Stimulated activated naive CD8-positive, alpha-beta T cell treated with anti-CD3 and anti-CD28 coated beads, Interleukin-15, Interleukin-2, amounts not matched to agents 100 ng/mL and 50 ng/mL, for 24 hours (primary cell): ENCODE data around the gene SRSF12.
A peak's percentile ranks its signal among the peaks of the same experiment; 100 is the strongest.
"Not testable (repeated sequence)": the region's sequence is repeated elsewhere in the genome, so short reads cannot be mapped to it uniquely, and the experiment has no call there.

Experiments
- H3K27ac Mint-ChIP-seq: one replicate; pipeline ENCODE4 v1.8.0; 2021; ENCODE audit warnings: mild to moderate bottlenecking, mixed read lengths
- H3K27me3 Mint-ChIP-seq: one replicate; pipeline ENCODE4 v1.8.0; 2021; ENCODE audit warnings: mixed read lengths
- H3K36me3 Mint-ChIP-seq: one replicate; pipeline ENCODE4 v1.8.0; 2021; ENCODE audit warnings: low read depth, mixed read lengths
- H3K4me1 Mint-ChIP-seq: one replicate; pipeline ENCODE4 v1.8.0; 2021; ENCODE audit warnings: low read depth, mixed read lengths
- H3K4me3 Mint-ChIP-seq: one replicate; pipeline ENCODE4 v1.8.0; 2021; ENCODE audit warnings: mild to moderate bottlenecking, mixed read lengths
- H3K9me3 Mint-ChIP-seq: one replicate; pipeline ENCODE4 v1.8.0; 2021; ENCODE audit warnings: mixed read lengths

The SRSF12 gene

GRCh38 chr6:89139509-89140346, 21.9 kb upstream of the SRSF12 start:
- no peaks in the 10 kb centered on the region for H3K27me3 Mint-ChIP-seq
- no peaks in the 10 kb centered on the region for H3K9me3 Mint-ChIP-seq
- no peaks in the 10 kb centered on the region for H3K36me3 Mint-ChIP-seq
- H3K4me3 Mint-ChIP-seq: no peak overlapping the region
- peaks cover 10% of the 10 kb centered on the region for H3K4me1 Mint-ChIP-seq
- no peak overlapping the region for H3K27ac Mint-ChIP-seq

- Mint-ChIP-seq H3K4me3 (no peak overlapping the region), H3K27ac (no peak overlapping the region), H3K4me1 (no peaks in the 10 kb centered on the region), H3K36me3 (no peaks in the 10 kb centered on the region), H3K27me3 (no peaks in the 10 kb centered on the region), H3K9me3 (no peaks in the 10 kb centered on the region)
Measured at GRCh38 chr6:89138173-89138572, 20.3 kb upstream of the SRSF12 start.

GRCh38 chr6:89134723-89135122, 16.9 kb upstream of the SRSF12 start:
- H3K27ac Mint-ChIP-seq: no peak overlapping the region
- H3K4me3 Mint-ChIP-seq: no peak overlapping the region
- H3K27me3 Mint-ChIP-seq: no peaks in the 10 kb centered on the region
- no peaks in the 10 kb centered on the region for H3K36me3 Mint-ChIP-seq
- H3K4me1 Mint-ChIP-seq: no peaks in the 10 kb centered on the region
- H3K9me3 Mint-ChIP-seq: no peaks in the 10 kb centered on the region

- no peak overlapping the region for H3K27ac Mint-ChIP-seq
- no peaks in the 10 kb centered on the region for H3K4me1 Mint-ChIP-seq
- no peaks in the 10 kb centered on the region for H3K36me3 Mint-ChIP-seq
- H3K9me3 Mint-ChIP-seq: peaks cover under 1% of the 10 kb centered on the region
- H3K27me3 Mint-ChIP-seq: no peaks in the 10 kb centered on the region
- no peak overlapping the region for H3K4me3 Mint-ChIP-seq
Measured at GRCh38 chr6:89133981-89134380, 16.1 kb upstream of the SRSF12 start.

GRCh38 chr6:89132057-89132456, 14.2 kb upstream of the SRSF12 start:
- H3K4me3 Mint-ChIP-seq: no peak overlapping the region
- H3K36me3 Mint-ChIP-seq: no peaks in the 10 kb centered on the region
- H3K27me3 Mint-ChIP-seq: no peaks in the 10 kb centered on the region

GRCh38 chr6:89131599-89131998, 13.7 kb upstream of the SRSF12 start:
- H3K27ac Mint-ChIP-seq: no peak overlapping the region
- H3K4me3 Mint-ChIP-seq: no peak overlapping the region
- no peaks in the 10 kb centered on the region for H3K4me1 Mint-ChIP-seq
- H3K27me3 Mint-ChIP-seq: no peaks in the 10 kb centered on the region
- no peaks in the 10 kb centered on the region for H3K36me3 Mint-ChIP-seq
- peaks cover 8% of the 10 kb centered on the region for H3K9me3 Mint-ChIP-seq

More at GRCh38 chr6:89132057-89132456, 14.2 kb upstream of the SRSF12 start:
- no peaks in the 10 kb centered on the region for H3K4me1 Mint-ChIP-seq
- H3K9me3 Mint-ChIP-seq: peaks cover 8% of the 10 kb centered on the region
- no peak overlapping the region for H3K27ac Mint-ChIP-seq

- H3K36me3 Mint-ChIP-seq, H3K4me3 Mint-ChIP-seq, H3K9me3 Mint-ChIP-seq, H3K27ac Mint-ChIP-seq, H3K4me1 Mint-ChIP-seq, H3K27me3 Mint-ChIP-seq: not testable (repeated sequence)
Measured at GRCh38 chr6:89128256-89128671, 10.4 kb upstream of the SRSF12 start.

GRCh38 chr6:89122625-89123024, 4.8 kb upstream of the SRSF12 start:
- peaks cover 6% of the 10 kb centered on the region for H3K9me3 Mint-ChIP-seq
- H3K27me3 Mint-ChIP-seq: peaks cover 6% of the 10 kb centered on the region
- H3K36me3 Mint-ChIP-seq: no peaks in the 10 kb centered on the region
- no peak overlapping the region for H3K4me3 Mint-ChIP-seq
- H3K4me1 Mint-ChIP-seq: no peaks in the 10 kb centered on the region
- H3K27ac Mint-ChIP-seq: no peak overlapping the region

GRCh38 chr6:89121934-89122333, 4.1 kb upstream of the SRSF12 start:
- Mint-ChIP-seq H3K4me1 (peaks cover 3% of the 10 kb centered on the region), H3K36me3 (no peaks in the 10 kb centered on the region), H3K27me3 (peaks cover 9% of the 10 kb centered on the region)

GRCh38 chr6:89120371-89120770, 2.5 kb upstream of the SRSF12 start:
- H3K36me3 Mint-ChIP-seq: no peaks in the 10 kb centered on the region
- peaks cover 6% of the 10 kb centered on the region for H3K9me3 Mint-ChIP-seq
- no peak overlapping the region for H3K27ac Mint-ChIP-seq
- no peak overlapping the region for H3K4me3 Mint-ChIP-seq
- H3K4me1 Mint-ChIP-seq: peaks cover 5% of the 10 kb centered on the region
- peaks cover 16% of the 10 kb centered on the region for H3K27me3 Mint-ChIP-seq

More at GRCh38 chr6:89121934-89122333, 4.1 kb upstream of the SRSF12 start:
- no peak overlapping the region for H3K27ac Mint-ChIP-seq
- H3K4me3 Mint-ChIP-seq: no peak overlapping the region
- peaks cover 6% of the 10 kb centered on the region for H3K9me3 Mint-ChIP-seq

GRCh38 chr6:89118931-89119330, 1.1 kb upstream of the SRSF12 start:
- peaks cover 5% of the 10 kb centered on the region for H3K4me1 Mint-ChIP-seq
- no peaks in the 10 kb centered on the region for H3K36me3 Mint-ChIP-seq
- H3K4me3 Mint-ChIP-seq: peak overlapping the region; percentile 60
- no peak overlapping the region for H3K27ac Mint-ChIP-seq
- peaks cover 6% of the 10 kb centered on the region for H3K9me3 Mint-ChIP-seq
- H3K27me3 Mint-ChIP-seq: peaks cover 16% of the 10 kb centered on the region

GRCh38 chr6:89116702-89117101, 1.2 kb downstream of the SRSF12 start:
- Mint-ChIP-seq H3K4me1 (peaks cover 5% of the 10 kb centered on the region), H3K36me3 (no peaks in the 10 kb centered on the region), H3K27ac (peak overlapping the region; percentile 36), H3K9me3 (peaks cover 6% of the 10 kb centered on the region), H3K4me3 (peak overlapping the region; percentile 82), H3K27me3 (peaks cover 16% of the 10 kb centered on the region)

- H3K4me1 Mint-ChIP-seq: peaks cover 2% of the 10 kb centered on the region
- no peaks in the 10 kb centered on the region for H3K36me3 Mint-ChIP-seq
- H3K9me3 Mint-ChIP-seq: no peaks in the 10 kb centered on the region
- H3K4me3 Mint-ChIP-seq: no peak overlapping the region
- H3K27me3 Mint-ChIP-seq: peaks cover 7% of the 10 kb centered on the region
- H3K27ac Mint-ChIP-seq: no peak overlapping the region
Measured at GRCh38 chr6:89111933-89112332, 5.9 kb downstream of the SRSF12 start.

GRCh38 chr6:89110284-89110683, 7.6 kb downstream of the SRSF12 start:
- Mint-ChIP-seq H3K27me3 (no peaks in the 10 kb centered on the region), H3K36me3 (no peaks in the 10 kb centered on the region), H3K27ac (no peak overlapping the region), H3K4me3 (no peak overlapping the region), H3K4me1 (no peaks in the 10 kb centered on the region), H3K9me3 (no peaks in the 10 kb centered on the region)

- no peak overlapping the region for H3K4me3 Mint-ChIP-seq
- peaks cover 5% of the 10 kb centered on the region for H3K4me1 Mint-ChIP-seq
- no peaks in the 10 kb centered on the region for H3K27me3 Mint-ChIP-seq
- no peaks in the 10 kb centered on the region for H3K9me3 Mint-ChIP-seq
- H3K36me3 Mint-ChIP-seq: no peaks in the 10 kb centered on the region
- no peak overlapping the region for H3K27ac Mint-ChIP-seq
Measured at GRCh38 chr6:89100114-89100513, 17.8 kb downstream of the SRSF12 start.

- Mint-ChIP-seq H3K36me3 (no peaks in the 10 kb centered on the region), H3K27ac (no peak overlapping the region), H3K9me3 (no peaks in the 10 kb centered on the region), H3K27me3 (no peaks in the 10 kb centered on the region), H3K4me1 (peaks cover 5% of the 10 kb centered on the region), H3K4me3 (no peak overlapping the region)
Measured at GRCh38 chr6:89098461-89098860, 19.4 kb downstream of the SRSF12 start.
